Astrocyte (in vitro differentiated cells and primary cell): ENCODE data around the gene MCTP1. TPM values are rescaled to one million over a fixed set of nuclear protein-coding genes. Genes with fewer than 3 reads are reported as not detected.

ENCODE experiments used
- DNase-seq: peaks from one replicate; pipeline ENCODE4 v3.0.0-alpha.2; 2010; ENCODE audit warnings: low read depth
- FAIRE-seq: peaks from 2 replicates; lab custom pipeline; 2011; peaks lifted over from hg19 to GRCh38; lab: Jason Lieb, UNC
- H2AFZ ChIP-seq: 2 replicates; pipeline ENCODE4 v1.6.0; 2012; ENCODE audit warnings: low read depth, low read length, inconsistent platforms
- H3K27ac ChIP-seq: 2 replicates; pipeline ENCODE4 v1.5.1; 2011; ENCODE audit warnings: low read depth, low read length, inconsistent platforms
- H3K27me3 ChIP-seq: 2 replicates; pipeline ENCODE4 v1.6.0; 2011; ENCODE audit warnings: low read length, inconsistent platforms; ENCODE audit not compliant: insufficient read depth
- H3K36me3 ChIP-seq: 2 replicates; pipeline ENCODE4 v1.5.1; 2011; ENCODE audit warnings: low read length, inconsistent platforms; ENCODE audit not compliant: insufficient read depth
- H3K4me1 ChIP-seq: 2 replicates; pipeline ENCODE4 v1.5.1; 2011; ENCODE audit warnings: low read length, inconsistent platforms; ENCODE audit not compliant: insufficient read depth
- H3K4me2 ChIP-seq: 2 replicates; pipeline ENCODE4 v1.6.0; 2012; ENCODE audit warnings: low read length, inconsistent platforms
- H3K4me3 ChIP-seq: 2 replicates; pipeline ENCODE4 v1.5.1; 2011; ENCODE audit warnings: low read depth, mild to moderate bottlenecking, low read length, inconsistent platforms; ENCODE audit not compliant: insufficient read depth
- H3K79me2 ChIP-seq: 2 replicates; pipeline ENCODE4 v1.6.0; 2012; ENCODE audit warnings: mild to moderate bottlenecking, low read length, inconsistent platforms; ENCODE audit not compliant: insufficient read depth
- H3K9ac ChIP-seq: 2 replicates; pipeline ENCODE4 v1.6.0; 2012; ENCODE audit warnings: mild to moderate bottlenecking, low read length, inconsistent platforms
- H3K9me3 ChIP-seq: 2 replicates; pipeline ENCODE4 v1.5.1; 2012; ENCODE audit warnings: low read depth, mild to moderate bottlenecking, low read length, inconsistent platforms; ENCODE audit not compliant: insufficient read depth
- H4K20me1 ChIP-seq: 2 replicates; pipeline ENCODE4 v1.6.0; 2012; ENCODE audit warnings: low read length, inconsistent platforms; ENCODE audit not compliant: insufficient read depth
- H3K27ac Mint-ChIP-seq: one replicate; pipeline ENCODE4 v1.8.0; 2021; ENCODE audit warnings: mild to moderate bottlenecking, mixed read lengths; ENCODE audit not compliant: unreplicated experiment
- H3K27me3 Mint-ChIP-seq: one replicate; pipeline ENCODE4 v1.8.0; 2021; ENCODE audit warnings: low read depth, mixed read lengths; ENCODE audit not compliant: unreplicated experiment
- H3K36me3 Mint-ChIP-seq: one replicate; pipeline ENCODE4 v1.8.0; 2021; ENCODE audit warnings: low read depth, mixed read lengths; ENCODE audit not compliant: unreplicated experiment
- H3K4me1 Mint-ChIP-seq: one replicate; pipeline ENCODE4 v1.8.0; 2021; ENCODE audit warnings: low read depth, mixed read lengths; ENCODE audit not compliant: unreplicated experiment
- H3K4me3 Mint-ChIP-seq: one replicate; pipeline ENCODE4 v1.8.0; 2021; ENCODE audit warnings: mild to moderate bottlenecking, moderate library complexity, mixed read lengths; ENCODE audit not compliant: unreplicated experiment
- H3K9me3 Mint-ChIP-seq: one replicate; pipeline ENCODE4 v1.8.0; 2021; ENCODE audit warnings: mild to moderate bottlenecking, mixed read lengths; ENCODE audit not compliant: unreplicated experiment
- CTCF ChIP-seq: IDR thresholded peaks from 2 replicates; pipeline ENCODE4 v1.5.1; 2011; ENCODE audit warnings: low read depth, mild to moderate bottlenecking, inconsistent platforms, low read length, moderate library complexity; ENCODE audit not compliant: insufficient read depth
- EZH2 ChIP-seq: IDR thresholded peaks from 2 replicates; pipeline ENCODE4 v1.6.1; 2012; ENCODE audit warnings: mild to moderate bottlenecking, low read length, inconsistent platforms; ENCODE audit not compliant: insufficient read depth
- total RNA-seq: library from RNA; stranded (reverse); gene quantifications from 2 replicates; pipeline ENCODE4 v1.2.1, GENCODE V29; 2021

The MCTP1 gene
- total RNA-seq, 1 donor from 2014 or later, result 40.6 TPM

DNA sequence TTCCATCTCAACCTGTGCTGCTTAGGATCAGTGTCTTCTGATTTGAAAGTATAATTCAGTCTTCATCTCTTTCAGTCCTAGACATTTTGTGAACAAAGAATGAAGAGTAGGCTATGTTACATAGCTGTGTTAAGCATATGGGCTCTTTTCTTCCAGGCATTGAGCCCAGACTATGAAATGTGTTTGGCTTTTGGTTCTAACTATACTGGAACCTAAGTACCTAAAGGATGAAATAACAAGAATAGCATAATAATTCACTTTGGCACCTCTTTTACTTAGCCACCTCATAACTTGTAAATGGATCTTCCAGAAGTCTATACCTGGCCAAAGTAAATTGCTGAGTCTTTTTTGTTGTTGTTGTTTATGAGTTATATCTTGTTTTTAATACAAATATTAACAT is 595.0 kb downstream of the MCTP1 start:
- no peaks in the 10 kb centered on the region for H4K20me1 ChIP-seq
- no peak overlapping the region for H3K27ac ChIP-seq
- no peaks in the 10 kb centered on the region for H3K9me3 ChIP-seq
- no peaks in the 10 kb centered on the region for H3K9me3 Mint-ChIP-seq
- peaks cover 11% of the 10 kb centered on the region for H3K4me1 ChIP-seq
- no peak overlapping the region for H3K4me3 Mint-ChIP-seq
- peaks cover 20% of the 10 kb centered on the region for H3K4me1 Mint-ChIP-seq
- H3K4me2 ChIP-seq, result no peak overlapping the region
- no peak for TF ChIP-seq CTCF
- no peak for TF ChIP-seq EZH2
- DNase-seq, result no peak
- no peaks in the 10 kb centered on the region for H3K36me3 ChIP-seq
- H3K27ac Mint-ChIP-seq, result no peak overlapping the region
- H3K27me3 ChIP-seq, result no peaks in the 10 kb centered on the region
- no peaks in the 10 kb centered on the region for H3K36me3 Mint-ChIP-seq
- FAIRE-seq, result no peak
- no peaks in the 10 kb centered on the region for H3K79me2 ChIP-seq
- H2AFZ ChIP-seq, result no peak overlapping the region
- H3K9ac ChIP-seq, result no peak overlapping the region
- H3K4me3 ChIP-seq, result no peak overlapping the region
- no peaks in the 10 kb centered on the region for H3K27me3 Mint-ChIP-seq

DNA sequence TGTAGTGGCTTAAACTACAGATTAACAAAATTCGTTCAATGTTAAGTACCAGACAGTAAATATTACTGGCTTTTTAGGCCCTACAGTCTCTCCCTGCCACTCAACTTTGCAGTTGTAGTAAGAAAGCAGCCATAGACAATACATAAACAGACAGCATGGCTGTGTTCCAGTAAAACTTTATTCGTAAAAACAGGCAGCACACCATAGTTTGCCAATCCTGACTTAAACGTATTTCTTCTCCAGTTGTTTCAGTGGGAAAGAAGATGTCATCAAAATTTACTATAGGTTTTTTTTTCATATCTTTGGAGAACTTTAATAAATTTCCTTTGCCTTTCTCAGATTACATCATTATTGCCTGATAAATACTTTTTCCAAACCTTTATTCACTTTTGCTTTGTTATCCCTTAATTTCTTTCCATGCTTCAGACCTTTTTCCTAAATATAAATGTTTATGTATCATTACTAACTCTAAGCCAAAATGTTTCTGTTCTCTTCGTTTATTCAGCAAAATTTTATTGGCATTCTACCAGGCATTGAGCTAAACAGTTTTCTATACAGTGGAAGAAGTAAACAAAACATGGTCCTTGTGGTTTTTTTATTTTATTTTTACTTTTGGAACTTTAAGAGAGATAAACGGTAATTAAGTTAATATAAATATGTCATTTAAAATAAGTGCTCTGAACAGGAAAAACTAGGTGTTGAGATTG is 601.9 kb downstream of the MCTP1 start:
- Mint-ChIP-seq H3K4me1 (no peaks in the 10 kb centered on the region), H3K27ac (no peak overlapping the region), H3K27me3 (no peaks in the 10 kb centered on the region), H3K4me3 (no peak overlapping the region), H3K9me3 (no peaks in the 10 kb centered on the region), H3K36me3 (no peaks in the 10 kb centered on the region)
- Histone ChIP-seq H3K36me3 (no peaks in the 10 kb centered on the region), H4K20me1 (no peaks in the 10 kb centered on the region), H3K4me3 (no peak overlapping the region), H3K4me2 (no peak overlapping the region), H3K9ac (no peak overlapping the region), H3K27ac (no peak overlapping the region), H2AFZ (no peak overlapping the region), H3K9me3 (no peaks in the 10 kb centered on the region), H3K27me3 (no peaks in the 10 kb centered on the region), H3K4me1 (no peaks in the 10 kb centered on the region), H3K79me2 (no peaks in the 10 kb centered on the region)
- TF ChIP-seq CTCF (no peak), EZH2 (no peak)
- no peak for DNase-seq
- FAIRE-seq, result no peak

GRCh38 chr5:94675965-94676618 is 608.8 kb downstream of the MCTP1 start:
- no peak overlapping the region for H3K4me2 ChIP-seq
- FAIRE-seq (no peak), DNase-seq (no peak)
- TF ChIP-seq CTCF (no peak), EZH2 (no peak)
- peaks cover 5% of the 10 kb centered on the region for H3K4me1 Mint-ChIP-seq
- H3K27me3 ChIP-seq, result no peaks in the 10 kb centered on the region
- H3K4me1 ChIP-seq, result no peaks in the 10 kb centered on the region
- H3K36me3 Mint-ChIP-seq, result no peaks in the 10 kb centered on the region
- H2AFZ ChIP-seq, result no peak overlapping the region
- H3K27ac Mint-ChIP-seq, result no peak overlapping the region
- H3K9me3 Mint-ChIP-seq, result no peaks in the 10 kb centered on the region
- H3K4me3 ChIP-seq, result no peak overlapping the region
- H3K79me2 ChIP-seq, result no peaks in the 10 kb centered on the region
- H3K9me3 ChIP-seq, result no peaks in the 10 kb centered on the region
- H3K27me3 Mint-ChIP-seq, result no peaks in the 10 kb centered on the region
- H3K4me3 Mint-ChIP-seq, result no peak overlapping the region
- peaks cover 5% of the 10 kb centered on the region for H3K36me3 ChIP-seq
- H3K9ac ChIP-seq, result no peak overlapping the region
- H4K20me1 ChIP-seq, result no peaks in the 10 kb centered on the region
- H3K27ac ChIP-seq, result no peak overlapping the region
